Activated naive CD4-positive, alpha-beta T cell treated with Interleukin-2 at 50 U/mL for 16 hours (primary cell): ENCODE measurements around the gene NBDY.

Source experiments
- DNase-seq: peaks from one replicate; pipeline ENCODE4 v3.0.0-alpha.2; 2020

Gene NBDY

GRCh38 chrX:56786889-56787733 lies 58.1 kb downstream of the NBDY start:
- no peak for DNase-seq

- no peak for DNase-seq
These were observed 58.7 kb downstream of the NBDY start for GRCh38 chrX:56787734-56788152.

- DNase-seq, result no peak
These were observed 59.2 kb downstream of the NBDY start for GRCh38 chrX:56788229-56788628.

- DNase-seq, result no peak
These were observed 59.7 kb downstream of the NBDY start for GRCh38 chrX:56788717-56789122.

GRCh38 chrX:56789518-56790070 lies 60.6 kb downstream of the NBDY start:
- DNase-seq, result no peak

- no peak for DNase-seq
These were observed 61.7 kb downstream of the NBDY start for GRCh38 chrX:56790778-56791177.

- no peak for DNase-seq
These were observed 62.4 kb downstream of the NBDY start for GRCh38 chrX:56791456-56791855.

GRCh38 chrX:56792270-56793111 lies 63.4 kb downstream of the NBDY start:
- no peak for DNase-seq

- no peak for DNase-seq
These were observed 64.0 kb downstream of the NBDY start for GRCh38 chrX:56793112-56793430.

GRCh38 chrX:56793521-56794320 lies 64.7 kb downstream of the NBDY start:
- DNase-seq, result no peak

GRCh38 chrX:56794404-56795230 lies 65.6 kb downstream of the NBDY start:
- no peak for DNase-seq

- no peak for DNase-seq
These were observed 66.3 kb downstream of the NBDY start for GRCh38 chrX:56795309-56795868.

GRCh38 chrX:56796641-56797395 lies 67.8 kb downstream of the NBDY start:
- DNase-seq, result no peak

- DNase-seq, result no peak
These were observed 68.7 kb downstream of the NBDY start for GRCh38 chrX:56797574-56798338.

- no peak for DNase-seq
These were observed 69.3 kb downstream of the NBDY start for GRCh38 chrX:56798339-56798711.

GRCh38 chrX:56798866-56799758 lies 70.1 kb downstream of the NBDY start:
- no peak for DNase-seq

GRCh38 chrX:56800307-56800706 lies 71.3 kb downstream of the NBDY start:
- no peak for DNase-seq

GRCh38 chrX:56800801-56801200 lies 71.8 kb downstream of the NBDY start:
- DNase-seq, result peak; percentile 57

- no peak for DNase-seq
These were observed 73.4 kb downstream of the NBDY start for GRCh38 chrX:56802428-56802827.
